ENCODE results near the gene ZNF423. TPM values are rescaled to one million over a fixed set of nuclear protein-coding genes. Genes with fewer than 3 reads are reported as not detected.

ZNF423 gene
- total RNA-seq, 1 donor from 2014 or later = 10.6 TPM

DNA sequence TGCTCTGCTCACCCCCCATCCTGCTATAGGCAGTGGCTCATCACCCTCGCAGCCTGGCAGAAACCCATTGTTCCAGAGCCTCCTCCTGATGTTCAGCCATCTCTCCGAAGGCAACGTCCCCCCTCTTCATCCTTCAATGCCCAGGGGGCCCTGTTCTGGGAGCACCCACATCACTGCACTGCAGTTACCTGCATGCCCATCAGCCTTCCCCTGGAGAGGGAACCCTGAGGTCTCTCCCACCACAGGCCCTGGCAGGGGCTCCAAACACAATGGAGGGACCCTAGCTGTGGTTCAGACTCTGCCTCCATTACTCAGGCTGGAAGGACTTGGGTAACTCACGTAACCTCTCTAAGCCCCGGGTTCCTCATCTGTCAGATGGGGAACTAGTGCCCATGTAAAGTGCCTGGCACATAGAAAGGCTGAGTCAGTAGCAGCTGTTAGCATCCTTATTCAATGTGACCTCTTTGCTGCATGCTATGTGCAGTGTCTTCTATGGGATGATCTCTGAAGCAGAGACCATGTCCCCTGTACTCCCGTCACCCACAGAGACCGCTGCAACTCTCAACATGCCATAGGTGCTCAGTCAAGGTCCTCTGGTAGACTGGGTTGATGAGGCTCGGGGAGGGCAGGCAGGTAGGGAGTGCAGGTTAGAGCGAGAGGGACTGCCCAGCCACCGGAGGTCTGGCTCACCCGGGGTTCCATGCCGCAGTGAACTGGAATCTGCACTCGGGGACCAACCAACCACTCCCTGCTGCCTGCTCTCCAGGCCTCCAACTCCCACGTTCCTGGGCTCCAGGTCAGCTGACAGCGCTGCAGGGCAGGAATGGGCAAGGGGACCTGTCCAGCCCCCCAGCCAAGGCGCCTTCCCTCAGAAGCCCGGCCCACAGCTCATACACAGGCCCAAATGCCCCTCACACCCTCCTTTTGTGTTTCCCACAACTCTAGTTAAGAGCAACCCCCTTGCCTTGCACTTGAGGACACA lies 233.2 kb downstream of the ZNF423 start:
- Histone ChIP-seq H2AFZ (ENCODE audit: low read depth, low read length) (no peak overlapping the region), H3K4me1 (ENCODE audit: insufficient read depth, low read length) (peaks cover 24% of the 10 kb centered on the region), H4K20me1 (ENCODE audit: insufficient read depth, low read length) (no peaks in the 10 kb centered on the region), H3K4me3 (ENCODE audit: insufficient read depth, low read depth, low read length) (no peak overlapping the region), H3K27ac (ENCODE audit: low read depth, low read length) (no peak overlapping the region), H3K27me3 (ENCODE audit: insufficient read depth, low read length) (no peaks in the 10 kb centered on the region), H3K79me2 (ENCODE audit: insufficient read depth, low read length) (no peaks in the 10 kb centered on the region), H3K9ac (ENCODE audit: low read length) (no peak overlapping the region), H3K4me2 (ENCODE audit: low read length) (no peak overlapping the region), H3K36me3 (ENCODE audit: insufficient read depth, low read length) (no peaks in the 10 kb centered on the region), H3K9me3 (ENCODE audit: insufficient read depth, low read depth, low read length) (no peaks in the 10 kb centered on the region)
- Mint-ChIP-seq H3K36me3 (ENCODE audit: low read depth, unreplicated experiment) (peaks cover 2% of the 10 kb centered on the region), H3K9me3 (ENCODE audit: unreplicated experiment) (no peaks in the 10 kb centered on the region), H3K4me3 (ENCODE audit: unreplicated experiment) (no peak overlapping the region), H3K4me1 (ENCODE audit: low read depth, unreplicated experiment) (peaks cover 3% of the 10 kb centered on the region), H3K27ac (ENCODE audit: unreplicated experiment) (no peak overlapping the region), H3K27me3 (ENCODE audit: low read depth, unreplicated experiment) (no peaks in the 10 kb centered on the region)
- DNase-seq (ENCODE audit: low read depth) (no peak), FAIRE-seq (no peak)
- no peak for TF ChIP-seq EZH2 (IDR thresholded peaks at IDR 0.05; ENCODE audit: insufficient read depth, low read length)
- TF ChIP-seq, protein P1, sequence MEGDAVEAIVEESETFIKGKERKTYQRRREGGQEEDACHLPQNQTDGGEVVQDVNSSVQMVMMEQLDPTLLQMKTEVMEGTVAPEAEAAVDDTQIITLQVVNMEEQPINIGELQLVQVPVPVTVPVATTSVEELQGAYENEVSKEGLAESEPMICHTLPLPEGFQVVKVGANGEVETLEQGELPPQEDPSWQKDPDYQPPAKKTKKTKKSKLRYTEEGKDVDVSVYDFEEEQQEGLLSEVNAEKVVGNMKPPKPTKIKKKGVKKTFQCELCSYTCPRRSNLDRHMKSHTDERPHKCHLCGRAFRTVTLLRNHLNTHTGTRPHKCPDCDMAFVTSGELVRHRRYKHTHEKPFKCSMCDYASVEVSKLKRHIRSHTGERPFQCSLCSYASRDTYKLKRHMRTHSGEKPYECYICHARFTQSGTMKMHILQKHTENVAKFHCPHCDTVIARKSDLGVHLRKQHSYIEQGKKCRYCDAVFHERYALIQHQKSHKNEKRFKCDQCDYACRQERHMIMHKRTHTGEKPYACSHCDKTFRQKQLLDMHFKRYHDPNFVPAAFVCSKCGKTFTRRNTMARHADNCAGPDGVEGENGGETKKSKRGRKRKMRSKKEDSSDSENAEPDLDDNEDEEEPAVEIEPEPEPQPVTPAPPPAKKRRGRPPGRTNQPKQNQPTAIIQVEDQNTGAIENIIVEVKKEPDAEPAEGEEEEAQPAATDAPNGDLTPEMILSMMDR (IDR thresholded peaks at IDR 0.05; ENCODE audit: insufficient read depth, low read depth, low read length) = no peak

- Histone ChIP-seq H3K9me3 (ENCODE audit: insufficient read depth, low read depth, low read length) (no peaks in the 10 kb centered on the region), H4K20me1 (ENCODE audit: insufficient read depth, low read length) (no peaks in the 10 kb centered on the region), H3K9ac (ENCODE audit: low read length) (no peak overlapping the region), H3K27ac (ENCODE audit: low read depth, low read length) (no peak overlapping the region), H3K36me3 (ENCODE audit: insufficient read depth, low read length) (no peaks in the 10 kb centered on the region), H3K4me2 (ENCODE audit: low read length) (no peak overlapping the region), H2AFZ (ENCODE audit: low read depth, low read length) (no peak overlapping the region), H3K27me3 (ENCODE audit: insufficient read depth, low read length) (no peaks in the 10 kb centered on the region), H3K4me3 (ENCODE audit: insufficient read depth, low read depth, low read length) (no peak overlapping the region), H3K79me2 (ENCODE audit: insufficient read depth, low read length) (no peaks in the 10 kb centered on the region), H3K4me1 (ENCODE audit: insufficient read depth, low read length) (peaks cover 24% of the 10 kb centered on the region)
- H3K4me1 Mint-ChIP-seq (ENCODE audit: low read depth, unreplicated experiment) = peaks cover 3% of the 10 kb centered on the region
- H3K27ac Mint-ChIP-seq (ENCODE audit: unreplicated experiment) = no peak overlapping the region
- H3K4me3 Mint-ChIP-seq (ENCODE audit: unreplicated experiment) = no peak overlapping the region
- no peaks in the 10 kb centered on the region for H3K27me3 Mint-ChIP-seq (ENCODE audit: low read depth, unreplicated experiment)
- DNase-seq (ENCODE audit: low read depth) (no peak), FAIRE-seq (no peak)
- H3K9me3 Mint-ChIP-seq (ENCODE audit: unreplicated experiment) = no peaks in the 10 kb centered on the region
- H3K36me3 Mint-ChIP-seq (ENCODE audit: low read depth, unreplicated experiment) = peaks cover 2% of the 10 kb centered on the region
- TF ChIP-seq EZH2 (IDR thresholded peaks at IDR 0.05; ENCODE audit: insufficient read depth, low read length) = no peak
- TF ChIP-seq, protein P1 (IDR thresholded peaks at IDR 0.05; ENCODE audit: insufficient read depth, low read depth, low read length) = no peak
Observed at GRCh38 chr16:49622084-49622390, 233.9 kb downstream of the ZNF423 start.

Measured in astrocyte (in vitro differentiated cells and primary cell).